Activated CD8-positive, alpha-beta memory T cell treated with anti-CD3 and anti-CD28 coated beads for 36 hours (primary cell): ENCODE data around the gene P3R3URF. TPM values are rescaled to one million over a fixed set of nuclear protein-coding genes. Genes with fewer than 3 reads are reported as not detected.

Experiments
- CTCF ChIA-PET: fragments of 350-600 bp; sonication (Branson Sonifier 250); formaldehyde crosslinking; loops from one replicate; lab custom pipeline; 2021; ENCODE audit warnings: antibody characterized with exemption; lab: Charles Lee
- POLR2A ChIA-PET: fragments of 350-600 bp; sonication (Branson Sonifier 250); formaldehyde crosslinking; loops from one replicate; lab custom pipeline; 2021; ENCODE audit warnings: antibody characterized with exemption; lab: Charles Lee
- total RNA-seq, 2 experiments: library from RNA; stranded (reverse); gene quantifications; one replicate each; pipeline ENCODE4 v1.2.3, GENCODE V29; 2021

Gene P3R3URF
- total RNA-seq, 2 experiments from 2014 or later = not detected

- CTCF ChIA-PET = interaction anchor here (0.8 to 2.6 kb wide), 4 partner anchors 23 to 148 kb away, joined by 3 to 27 read pairs (median 8); no protein-coding TSS in a partner anchor
- POLR2A ChIA-PET = no interaction called here
Observed at GRCh38 chr1:46181343-46182260, 5.3 kb upstream of the P3R3URF start.

GRCh38 chr1:46180082-46180616 is 3.9 kb upstream of the P3R3URF start:
- ChIA-PET POLR2A (no interaction called here), CTCF (interaction anchor here (0.6 to 2.6 kb wide), 7 partner anchors 16 to 468 kb away, joined by 3 to 27 read pairs (median 4); no protein-coding TSS in a partner anchor)

GRCh38 chr1:46179138-46180081 is 3.1 kb upstream of the P3R3URF start:
- CTCF ChIA-PET = interaction anchor here (0.7 to 2.6 kb wide), 6 partner anchors 16 to 353 kb away, joined by 3 to 9 read pairs (median 3); no protein-coding TSS in a partner anchor
- POLR2A ChIA-PET = no interaction called here

GRCh38 chr1:46175243-46175642 is 1.0 kb downstream of the P3R3URF start:
- ChIA-PET CTCF (interaction anchor here (0.6 to 1.5 kb wide), 2 partner anchors 138 to 296 kb away, joined by 4 read pairs; no protein-coding TSS in a partner anchor), POLR2A (no interaction called here)

GRCh38 chr1:46174448-46175231 is 1.6 kb downstream of the P3R3URF start, which contains the start of gene TSPAN1:
Gene TSPAN1, plus strand, starts transcription at chr1:46175087. Its CDS starts 6,021 bp downstream, at chr1:46181108.
- POLR2A ChIA-PET = no interaction called here
- CTCF ChIA-PET = interaction anchor here (1.5 kb wide), 1 partner anchor 138 kb away, joined by 4 read pairs; no protein-coding TSS in a partner anchor

GRCh38 chr1:46173361-46173856 is 2.9 kb downstream of the P3R3URF start:
- CTCF ChIA-PET = interaction anchor here (1.1 to 2.4 kb wide), 2 partner anchors 9 to 136 kb away, joined by 3 to 6 read pairs; no protein-coding TSS in a partner anchor

GRCh38 chr1:46172321-46172720 is 4.0 kb downstream of the P3R3URF start:
- ChIA-PET CTCF (interaction anchor here (1.1 to 2.4 kb wide), 2 partner anchors 8 to 135 kb away, joined by 3 to 6 read pairs; no protein-coding TSS in a partner anchor), POLR2A (no interaction called here)

More at GRCh38 chr1:46173361-46173856, 2.9 kb downstream of the P3R3URF start:
- POLR2A ChIA-PET = no interaction called here

GRCh38 chr1:46171871-46172270 is 4.4 kb downstream of the P3R3URF start:
- ChIA-PET CTCF (interaction anchor here (2.4 kb wide), 1 partner anchor 135 kb away, joined by 6 read pairs; no protein-coding TSS in a partner anchor), POLR2A (no interaction called here)

- CTCF ChIA-PET = interaction anchor here (2.4 kb wide), 1 partner anchor 134 kb away, joined by 6 read pairs; no protein-coding TSS in a partner anchor
- POLR2A ChIA-PET = no interaction called here
Observed at GRCh38 chr1:46171351-46171750, 4.9 kb downstream of the P3R3URF start.

GRCh38 chr1:46169811-46170454 is 6.4 kb downstream of the P3R3URF start:
- ChIA-PET CTCF (no interaction called here), POLR2A (no interaction called here)

- POLR2A ChIA-PET = no interaction called here
- CTCF ChIA-PET = interaction anchor here (2.7 kb wide), 1 partner anchor 132 kb away, joined by 14 read pairs; no protein-coding TSS in a partner anchor
Observed at GRCh38 chr1:46168477-46168876, 7.8 kb downstream of the P3R3URF start.

- ChIA-PET POLR2A (interaction anchor here (1.1 kb wide), 1 partner anchor 32 kb away, joined by 6 read pairs; the partner anchor contains the start of gene POMGNT1), CTCF (interaction anchor here (2.7 kb wide), 1 partner anchor 130 kb away, joined by 14 read pairs; no protein-coding TSS in a partner anchor)
Observed at GRCh38 chr1:46166521-46167462, 9.5 kb downstream of the P3R3URF start.

GRCh38 chr1:46160212-46160611 is 16.1 kb downstream of the P3R3URF start:
- CTCF ChIA-PET = no interaction called here
- POLR2A ChIA-PET = no interaction called here

- POLR2A ChIA-PET = no interaction called here
- CTCF ChIA-PET = no interaction called here
Observed at GRCh38 chr1:46159516-46159915, 16.8 kb downstream of the P3R3URF start.

- POLR2A ChIA-PET = interaction anchor here (0.5 kb wide), 1 partner anchor 124 kb away, joined by 3 read pairs; no protein-coding TSS in a partner anchor
- CTCF ChIA-PET = interaction anchor here (1.0 to 1.8 kb wide), 2 partner anchors 22 to 65 kb away, joined by 3 to 9 read pairs; no protein-coding TSS in a partner anchor
Observed at GRCh38 chr1:46158312-46159281, 17.7 kb downstream of the P3R3URF start.
